GM20000 (cell line): ENCODE measurements around the gene PNPLA6.

ENCODE experiments used
- DNase-seq: peaks from one replicate; pipeline ENCODE4 v3.0.0; 2012; ENCODE audit warnings: low spot score
- TF ChIP-seq, protein P1 (sequence below): IDR thresholded peaks from 2 replicates; pipeline ENCODE4 v1.5.1; 2012; ENCODE audit warnings: mild to moderate bottlenecking, control low read depth; ENCODE audit errors: extremely low read depth, missing control alignments

PNPLA6 gene

DNA sequence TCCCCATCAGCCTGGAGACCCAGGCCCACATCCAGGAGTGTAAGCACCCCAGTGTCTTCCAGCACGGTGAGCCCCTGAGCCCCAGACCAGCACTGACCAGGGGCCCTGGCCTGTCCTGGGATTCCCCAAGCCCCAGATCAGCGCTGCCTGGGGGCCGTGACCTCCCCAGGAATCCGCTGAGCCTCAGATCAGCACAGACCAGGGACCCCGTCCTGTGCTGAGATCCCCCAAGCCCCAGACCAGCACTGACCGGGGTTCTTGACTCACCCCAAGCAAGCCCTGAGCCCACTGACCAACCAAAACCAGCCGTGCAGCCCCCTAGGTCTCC, 7.4 kb upstream of the PNPLA6 start:
- DNase-seq = no peak
- TF ChIP-seq, protein P1, sequence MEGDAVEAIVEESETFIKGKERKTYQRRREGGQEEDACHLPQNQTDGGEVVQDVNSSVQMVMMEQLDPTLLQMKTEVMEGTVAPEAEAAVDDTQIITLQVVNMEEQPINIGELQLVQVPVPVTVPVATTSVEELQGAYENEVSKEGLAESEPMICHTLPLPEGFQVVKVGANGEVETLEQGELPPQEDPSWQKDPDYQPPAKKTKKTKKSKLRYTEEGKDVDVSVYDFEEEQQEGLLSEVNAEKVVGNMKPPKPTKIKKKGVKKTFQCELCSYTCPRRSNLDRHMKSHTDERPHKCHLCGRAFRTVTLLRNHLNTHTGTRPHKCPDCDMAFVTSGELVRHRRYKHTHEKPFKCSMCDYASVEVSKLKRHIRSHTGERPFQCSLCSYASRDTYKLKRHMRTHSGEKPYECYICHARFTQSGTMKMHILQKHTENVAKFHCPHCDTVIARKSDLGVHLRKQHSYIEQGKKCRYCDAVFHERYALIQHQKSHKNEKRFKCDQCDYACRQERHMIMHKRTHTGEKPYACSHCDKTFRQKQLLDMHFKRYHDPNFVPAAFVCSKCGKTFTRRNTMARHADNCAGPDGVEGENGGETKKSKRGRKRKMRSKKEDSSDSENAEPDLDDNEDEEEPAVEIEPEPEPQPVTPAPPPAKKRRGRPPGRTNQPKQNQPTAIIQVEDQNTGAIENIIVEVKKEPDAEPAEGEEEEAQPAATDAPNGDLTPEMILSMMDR = no peak

DNA sequence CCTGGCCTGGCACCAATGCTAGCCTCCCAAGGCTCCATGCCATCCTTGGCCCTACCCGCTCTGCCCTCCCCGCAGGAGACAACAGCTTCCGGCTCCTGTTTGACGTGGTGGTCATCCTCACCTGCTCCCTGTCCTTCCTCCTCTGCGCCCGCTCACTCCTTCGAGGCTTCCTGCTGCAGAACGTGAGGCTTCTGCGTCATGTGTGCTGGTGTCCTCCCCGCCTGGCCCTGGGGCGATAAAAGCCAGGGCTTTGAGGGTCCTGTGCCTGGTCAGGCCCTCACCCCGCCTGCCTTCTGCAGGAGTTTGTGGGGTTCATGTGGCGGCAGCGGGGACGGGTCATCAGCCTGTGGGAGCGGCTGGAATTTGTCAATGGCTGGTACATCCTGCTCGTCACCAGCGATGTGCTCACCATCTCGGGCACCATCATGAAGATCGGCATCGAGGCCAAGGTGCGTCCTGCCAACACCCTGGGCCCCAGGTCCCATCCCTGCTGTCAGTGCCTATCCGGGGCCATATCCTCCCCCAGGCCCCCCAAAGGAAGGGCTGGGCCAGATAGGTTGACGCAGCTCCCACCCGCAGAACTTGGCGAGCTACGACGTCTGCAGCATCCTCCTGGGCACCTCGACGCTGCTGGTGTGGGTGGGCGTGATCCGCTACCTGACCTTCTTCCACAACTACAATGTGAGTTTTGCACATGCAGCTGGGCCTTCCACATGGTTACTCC, 6.8 kb upstream of the PNPLA6 start:
- TF ChIP-seq, protein P1 = no peak
- DNase-seq = no peak

DNA sequence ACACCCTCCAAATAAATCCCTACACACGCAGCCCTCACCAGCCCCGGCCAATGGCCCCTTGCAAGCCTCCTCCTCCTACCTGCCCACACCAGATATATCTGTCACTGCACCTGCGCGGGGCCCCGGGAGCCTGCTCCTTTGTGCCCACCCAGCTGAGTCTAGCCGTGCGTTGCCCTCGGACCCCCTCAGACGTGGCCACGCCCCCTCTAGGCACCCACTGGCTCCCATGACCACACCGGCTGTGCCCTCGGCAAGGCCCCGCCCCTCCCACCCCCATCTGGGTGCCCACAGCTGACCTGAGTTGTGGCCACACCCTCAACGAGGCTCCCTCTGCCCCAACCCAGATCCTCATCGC, 6.3 kb upstream of the PNPLA6 start:
- no peak for DNase-seq

DNA sequence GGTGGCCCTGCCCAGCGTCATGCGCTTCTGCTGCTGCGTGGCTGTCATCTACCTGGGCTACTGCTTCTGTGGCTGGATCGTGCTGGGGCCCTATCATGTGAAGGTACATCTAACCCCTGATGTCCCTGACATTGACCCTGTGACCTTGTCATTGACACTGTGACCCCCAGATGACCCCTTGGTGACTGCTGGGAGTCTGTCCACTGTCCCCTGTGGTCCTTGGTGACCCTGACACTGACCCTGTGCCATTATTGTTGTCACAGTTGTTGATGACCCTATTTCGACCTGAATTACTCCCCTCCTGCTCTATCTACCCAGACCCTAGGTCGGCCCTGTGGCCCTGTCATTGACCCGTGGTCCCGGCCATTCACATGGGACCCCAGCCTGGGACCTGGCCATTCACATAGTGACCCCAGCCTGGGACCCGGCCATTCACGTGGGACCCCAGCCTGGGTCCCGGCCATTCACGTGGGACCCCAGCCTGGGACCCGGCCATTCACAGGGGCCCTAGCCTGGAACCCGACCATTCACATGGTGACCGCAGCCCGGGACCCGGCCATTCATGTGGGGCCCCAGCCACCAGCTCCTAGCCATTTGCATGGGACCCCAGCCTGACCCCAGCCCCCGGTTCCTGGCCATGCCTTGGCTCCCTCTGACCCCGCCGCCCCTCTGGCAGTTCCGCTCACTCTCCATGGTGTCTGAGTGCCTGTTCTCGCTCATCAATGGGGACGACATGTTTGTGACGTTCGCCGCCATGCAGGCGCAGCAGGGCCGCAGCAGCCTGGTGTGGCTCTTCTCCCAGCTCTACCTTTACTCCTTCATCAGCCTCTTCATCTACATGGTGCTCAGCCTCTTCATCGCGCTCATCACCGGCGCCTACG, 5.7 kb upstream of the PNPLA6 start:
- DNase-seq = no peak
- TF ChIP-seq, protein P1 = no peak

More for the DNA sequence above, 6.3 kb upstream of the PNPLA6 start:
- TF ChIP-seq, protein P1 = no peak

DNA sequence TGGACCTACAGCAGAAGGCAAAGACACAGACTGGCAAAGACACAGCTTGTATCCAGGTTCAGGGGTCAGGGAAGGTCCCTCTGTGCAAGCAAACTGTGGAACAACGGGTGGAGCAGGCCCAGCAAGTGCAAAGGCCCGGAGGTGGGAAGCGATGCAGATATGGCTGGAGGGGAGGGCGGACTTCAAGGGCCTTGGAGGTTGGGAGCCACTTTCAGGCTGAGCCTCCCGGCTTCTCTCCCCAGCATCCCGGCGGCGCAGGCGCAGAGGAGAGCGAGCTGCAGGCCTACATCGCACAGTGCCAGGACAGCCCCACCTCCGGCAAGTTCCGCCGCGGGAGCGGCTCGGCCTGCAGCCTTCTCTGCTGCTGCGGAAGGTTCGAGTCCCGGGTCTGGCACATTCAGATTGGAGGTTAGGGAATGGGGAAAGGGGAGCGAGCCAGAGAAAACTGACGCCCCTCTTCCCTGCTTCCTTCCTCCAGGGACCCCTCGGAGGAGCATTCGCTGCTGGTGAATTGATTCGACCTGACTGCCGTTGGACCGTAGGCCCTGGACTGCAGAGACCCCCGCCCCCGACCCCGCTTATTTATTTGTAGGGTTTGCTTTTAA, 2.1 kb upstream of the PNPLA6 start:
- DNase-seq = no peak
- TF ChIP-seq, protein P1 = no peak

DNA sequence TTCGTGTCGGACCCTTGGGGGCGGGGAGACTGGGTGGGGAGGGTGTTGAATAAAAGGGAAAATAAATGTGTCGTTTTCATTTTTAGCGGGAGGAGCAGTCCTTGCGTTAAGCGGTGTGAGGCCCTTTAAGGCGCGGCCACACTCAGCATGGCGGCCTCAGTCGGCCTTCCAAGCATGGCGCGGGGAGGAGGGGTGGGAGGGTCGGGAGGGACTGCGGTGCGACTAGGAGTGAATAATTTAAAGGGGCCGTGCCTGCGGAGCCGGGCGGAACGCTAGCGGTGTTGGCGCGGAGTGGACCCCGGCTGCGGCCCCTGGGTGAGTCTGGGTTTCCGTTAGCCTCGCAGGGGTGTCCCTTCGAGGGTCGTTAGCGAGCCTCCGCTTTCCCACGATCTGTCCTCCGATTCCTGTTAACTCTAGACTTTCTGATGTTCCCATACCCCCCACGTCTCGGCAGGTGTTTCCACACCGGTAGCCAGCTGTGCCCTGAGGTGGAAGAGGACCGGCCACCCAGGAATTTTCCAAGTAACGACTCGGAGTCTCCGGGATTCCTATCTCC, 1.5 kb upstream of the PNPLA6 start:
- DNase-seq = peak; percentile 95
- TF ChIP-seq, protein P1 = no peak
